AG10803 (cell line): Measurements from ENCODE around the gene STRIT1.

Experiments used
- DNase-seq: peaks from one replicate; pipeline ENCODE4 v3.0.0; 2010; ENCODE audit warnings: low read depth
- H3K4me3 ChIP-seq: 2 replicates; pipeline ENCODE4 v1.5.1; 2011; ENCODE audit warnings: mild to moderate bottlenecking, low read length, control low read depth
- TF ChIP-seq, protein P1 (sequence below): conservative IDR thresholded peaks from 2 replicates; pipeline ENCODE4 v1.5.1; 2011; ENCODE audit warnings: mild to moderate bottlenecking, low read length, control low read depth, inconsistent platforms

Gene STRIT1

DNA sequence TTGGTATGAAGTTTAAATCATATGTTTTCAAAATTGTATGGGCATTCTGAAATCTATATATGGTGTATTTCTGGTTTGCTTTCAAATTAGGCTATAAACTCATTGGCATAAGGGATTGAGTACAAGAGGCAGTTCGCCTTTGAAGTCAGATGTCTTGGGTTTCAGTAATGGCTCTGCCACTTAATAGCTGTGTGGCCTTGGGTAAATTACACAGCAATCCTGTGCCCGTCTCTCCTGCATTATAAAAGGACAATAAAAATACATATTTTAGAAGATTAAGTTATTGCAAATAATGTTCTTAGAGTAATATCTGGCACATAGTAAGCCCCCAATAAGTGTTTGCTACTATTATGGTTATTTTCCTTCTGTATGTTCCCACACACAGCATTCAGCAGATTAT, 20.4 kb upstream of the STRIT1 start:
- DNase-seq: no peak
- H3K4me3 ChIP-seq: no peak overlapping the region
- TF ChIP-seq, protein P1, sequence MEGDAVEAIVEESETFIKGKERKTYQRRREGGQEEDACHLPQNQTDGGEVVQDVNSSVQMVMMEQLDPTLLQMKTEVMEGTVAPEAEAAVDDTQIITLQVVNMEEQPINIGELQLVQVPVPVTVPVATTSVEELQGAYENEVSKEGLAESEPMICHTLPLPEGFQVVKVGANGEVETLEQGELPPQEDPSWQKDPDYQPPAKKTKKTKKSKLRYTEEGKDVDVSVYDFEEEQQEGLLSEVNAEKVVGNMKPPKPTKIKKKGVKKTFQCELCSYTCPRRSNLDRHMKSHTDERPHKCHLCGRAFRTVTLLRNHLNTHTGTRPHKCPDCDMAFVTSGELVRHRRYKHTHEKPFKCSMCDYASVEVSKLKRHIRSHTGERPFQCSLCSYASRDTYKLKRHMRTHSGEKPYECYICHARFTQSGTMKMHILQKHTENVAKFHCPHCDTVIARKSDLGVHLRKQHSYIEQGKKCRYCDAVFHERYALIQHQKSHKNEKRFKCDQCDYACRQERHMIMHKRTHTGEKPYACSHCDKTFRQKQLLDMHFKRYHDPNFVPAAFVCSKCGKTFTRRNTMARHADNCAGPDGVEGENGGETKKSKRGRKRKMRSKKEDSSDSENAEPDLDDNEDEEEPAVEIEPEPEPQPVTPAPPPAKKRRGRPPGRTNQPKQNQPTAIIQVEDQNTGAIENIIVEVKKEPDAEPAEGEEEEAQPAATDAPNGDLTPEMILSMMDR: no peak

DNA sequence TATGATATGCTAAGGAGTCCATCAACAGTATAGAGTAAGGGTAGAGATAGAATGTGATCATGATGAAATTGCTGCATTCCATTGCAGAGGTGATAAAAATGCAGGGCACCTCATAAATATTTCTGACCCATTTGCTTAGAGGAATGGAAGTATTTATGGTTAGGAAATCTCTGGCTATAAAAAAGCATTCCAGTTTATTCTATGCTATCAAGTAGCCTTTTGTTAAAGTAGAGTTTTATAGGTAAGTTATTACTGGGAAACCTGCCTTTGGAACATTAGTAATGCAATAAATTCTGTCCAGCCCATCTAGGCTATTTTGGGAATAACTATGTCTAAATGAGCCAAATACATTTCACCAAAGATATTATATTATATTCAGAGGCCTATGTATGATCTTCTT, 19.8 kb upstream of the STRIT1 start:
- DNase-seq: peak; percentile 81
- TF ChIP-seq, protein P1: no peak
- no peak overlapping the region for H3K4me3 ChIP-seq

DNA sequence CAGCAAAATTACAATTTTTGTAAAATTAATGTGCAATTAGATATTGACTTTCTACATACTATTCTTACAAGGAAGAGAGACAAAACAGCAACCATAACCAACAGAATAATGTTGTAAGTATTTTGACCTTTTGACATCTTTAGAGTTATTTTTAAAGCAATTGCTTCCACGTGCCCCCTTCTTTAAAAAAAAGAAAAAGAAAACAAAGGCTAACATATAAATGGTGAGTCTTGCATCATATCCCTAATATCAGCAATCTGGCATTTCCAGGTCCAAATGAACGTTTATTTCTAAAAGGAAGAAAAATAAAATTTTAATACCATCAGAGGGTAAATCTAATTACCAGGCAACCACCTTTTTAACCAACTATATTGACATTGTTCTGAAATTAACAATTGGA, 19.3 kb upstream of the STRIT1 start:
- TF ChIP-seq, protein P1: no peak
- H3K4me3 ChIP-seq: no peak overlapping the region
- DNase-seq: peak; percentile 54

DNA sequence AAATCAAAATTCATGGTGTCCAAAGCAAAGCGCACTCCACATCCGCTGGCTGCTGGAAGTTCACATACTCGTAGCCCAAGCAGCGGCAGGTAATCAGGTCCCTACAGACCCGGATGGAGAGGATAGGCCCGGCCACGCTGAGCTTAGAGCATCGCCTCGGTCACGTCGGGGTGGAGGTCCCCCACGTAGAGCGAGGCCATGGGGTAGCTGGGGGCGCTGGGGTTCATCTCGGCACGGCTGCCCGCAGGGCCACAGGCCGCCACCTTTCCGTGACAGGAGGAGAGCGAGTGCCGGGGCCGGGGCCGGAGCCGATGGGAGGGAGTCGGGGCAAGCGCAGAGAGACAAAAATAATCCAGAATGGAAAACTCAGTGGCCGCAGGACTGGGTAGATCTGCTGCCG, 16.1 kb upstream of the STRIT1 start:
- H3K4me3 ChIP-seq: no peak overlapping the region
- no peak for DNase-seq
- TF ChIP-seq, protein P1: no peak

DNA sequence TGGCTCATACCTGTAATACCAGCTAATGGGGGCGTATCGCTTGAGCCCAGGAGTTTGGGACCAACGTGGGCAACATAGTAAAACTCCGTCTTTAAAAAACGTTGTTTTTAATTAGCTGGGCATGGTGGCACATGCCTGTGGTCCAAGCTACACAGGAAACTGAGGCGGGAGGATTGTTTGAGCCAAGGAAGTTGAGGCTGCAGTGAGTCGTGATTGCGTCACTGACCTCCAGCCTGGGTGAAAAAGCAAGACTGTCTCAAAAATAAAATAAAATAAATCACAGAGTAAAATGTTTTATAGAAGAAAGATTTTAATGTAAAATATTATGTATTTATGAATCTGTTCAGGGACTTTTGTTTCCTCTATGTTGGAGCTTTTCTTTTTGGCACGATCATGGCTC, 15.3 kb upstream of the STRIT1 start:
- peak; percentile 66 for DNase-seq
- TF ChIP-seq, protein P1: no peak
- H3K4me3 ChIP-seq: no peak overlapping the region

DNA sequence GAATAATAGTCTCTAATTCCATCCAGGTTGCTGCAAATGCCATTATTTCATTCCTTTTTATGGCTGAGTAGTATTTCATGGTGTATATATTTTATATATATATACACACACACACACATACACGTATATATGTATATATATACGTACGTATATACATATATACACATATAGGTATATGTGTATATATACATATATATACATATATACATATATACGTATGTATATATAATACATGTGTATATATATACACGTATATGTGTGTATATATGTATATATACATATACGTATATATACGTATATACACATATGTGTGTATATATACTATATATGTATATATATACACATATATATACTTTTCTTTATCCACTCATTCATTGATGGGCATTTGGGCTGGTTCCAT, 13.7 kb upstream of the STRIT1 start:
- no peak overlapping the region for H3K4me3 ChIP-seq
- TF ChIP-seq, protein P1: no peak
- DNase-seq: no peak

DNA sequence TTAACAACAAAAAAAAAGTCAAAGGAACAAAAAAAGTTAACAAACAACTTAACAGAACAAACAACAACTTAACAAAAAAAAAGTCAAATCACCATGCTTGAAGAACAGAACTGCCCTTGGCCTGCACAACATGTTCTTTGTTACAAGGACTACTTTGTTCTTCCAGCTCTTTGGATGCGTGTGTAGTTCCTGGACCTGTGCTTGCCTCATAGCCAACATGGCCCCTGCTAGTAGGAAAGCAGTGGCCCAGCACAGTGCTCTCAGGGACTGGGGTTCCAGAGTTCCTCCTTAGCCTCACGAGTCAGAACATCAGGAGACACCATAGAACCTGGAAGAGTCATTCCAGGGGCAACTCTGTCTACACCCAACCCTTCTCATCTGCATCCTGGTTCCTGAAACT, 10.9 kb upstream of the STRIT1 start:
- no peak overlapping the region for H3K4me3 ChIP-seq
- no peak for DNase-seq
- TF ChIP-seq, protein P1: no peak
